ENCODE measurements around the gene PRIM2.

DNA sequence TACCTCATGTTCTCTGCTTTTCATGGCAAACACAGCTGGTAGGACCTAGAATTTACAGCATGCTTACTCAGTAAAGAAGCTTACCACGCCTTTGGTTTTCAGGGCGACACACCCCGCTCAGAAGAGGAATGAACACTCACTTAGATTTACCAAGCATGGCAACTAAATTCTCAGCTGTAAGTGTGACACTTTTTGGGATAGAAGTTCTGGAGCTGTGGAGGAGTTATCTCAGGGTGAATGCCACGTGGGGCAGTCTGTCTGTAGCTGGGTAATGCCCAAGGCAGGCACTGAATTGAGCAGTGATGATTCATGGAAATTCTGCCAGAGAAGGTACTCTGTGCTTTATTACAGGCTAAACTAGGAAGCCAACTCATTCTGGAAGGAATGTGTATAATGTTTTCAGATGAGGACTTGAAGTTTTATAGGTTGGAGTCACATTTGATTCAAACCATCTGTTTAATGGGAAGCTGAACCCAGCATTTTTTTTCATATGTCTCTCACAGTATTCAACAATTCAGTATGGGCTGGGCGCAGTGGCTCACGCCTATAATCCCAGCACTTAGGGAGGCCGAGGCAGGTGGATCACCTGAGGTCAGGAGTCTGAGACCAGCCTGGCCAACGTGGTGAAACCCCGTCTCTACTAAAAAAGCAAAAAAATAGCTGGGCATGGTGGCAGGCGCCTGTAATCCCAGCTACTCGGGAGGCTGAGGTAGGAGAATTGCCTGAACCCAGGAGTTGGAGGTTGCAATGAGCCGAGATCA, 3.5 kb upstream of the PRIM2 start:
- TF ChIP-seq, protein P1, sequence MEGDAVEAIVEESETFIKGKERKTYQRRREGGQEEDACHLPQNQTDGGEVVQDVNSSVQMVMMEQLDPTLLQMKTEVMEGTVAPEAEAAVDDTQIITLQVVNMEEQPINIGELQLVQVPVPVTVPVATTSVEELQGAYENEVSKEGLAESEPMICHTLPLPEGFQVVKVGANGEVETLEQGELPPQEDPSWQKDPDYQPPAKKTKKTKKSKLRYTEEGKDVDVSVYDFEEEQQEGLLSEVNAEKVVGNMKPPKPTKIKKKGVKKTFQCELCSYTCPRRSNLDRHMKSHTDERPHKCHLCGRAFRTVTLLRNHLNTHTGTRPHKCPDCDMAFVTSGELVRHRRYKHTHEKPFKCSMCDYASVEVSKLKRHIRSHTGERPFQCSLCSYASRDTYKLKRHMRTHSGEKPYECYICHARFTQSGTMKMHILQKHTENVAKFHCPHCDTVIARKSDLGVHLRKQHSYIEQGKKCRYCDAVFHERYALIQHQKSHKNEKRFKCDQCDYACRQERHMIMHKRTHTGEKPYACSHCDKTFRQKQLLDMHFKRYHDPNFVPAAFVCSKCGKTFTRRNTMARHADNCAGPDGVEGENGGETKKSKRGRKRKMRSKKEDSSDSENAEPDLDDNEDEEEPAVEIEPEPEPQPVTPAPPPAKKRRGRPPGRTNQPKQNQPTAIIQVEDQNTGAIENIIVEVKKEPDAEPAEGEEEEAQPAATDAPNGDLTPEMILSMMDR (conservative IDR thresholded peaks at IDR 0.05; ENCODE audit: low read depth, low read length): peak; percentile 0; the same call in 1 of the 2 replicates
- TF ChIP-seq POLR2A (IDR thresholded peaks at IDR 0.05; ENCODE audit: low read depth, low read length) (no peak), CEBPB (IDR thresholded peaks at IDR 0.05; ENCODE audit: low read depth, low read length) (0 out of 2 replicates have a peak, but pooled peaks have one; percentile 20), SMC3 (IDR thresholded peaks at IDR 0.05; ENCODE audit: low read depth, low read length) (peak; percentile 12), BHLHE40 (IDR thresholded peaks at IDR 0.05; ENCODE audit: low read depth, low read length) (no peak; the same call in 1 of the 2 replicates), RAD21 (IDR thresholded peaks at IDR 0.05; ENCODE audit: low read length) (0 out of 2 replicates have a peak, but pooled peaks have one; percentile 23), MXI1 (IDR thresholded peaks at IDR 0.05; ENCODE audit: borderline replicate concordance, low read depth, low read length) (peak; percentile 92), MAFK (IDR thresholded peaks at IDR 0.05; ENCODE audit: low read depth, low read length) (peak; percentile 50)
- TF ChIP-seq, protein P2, sequence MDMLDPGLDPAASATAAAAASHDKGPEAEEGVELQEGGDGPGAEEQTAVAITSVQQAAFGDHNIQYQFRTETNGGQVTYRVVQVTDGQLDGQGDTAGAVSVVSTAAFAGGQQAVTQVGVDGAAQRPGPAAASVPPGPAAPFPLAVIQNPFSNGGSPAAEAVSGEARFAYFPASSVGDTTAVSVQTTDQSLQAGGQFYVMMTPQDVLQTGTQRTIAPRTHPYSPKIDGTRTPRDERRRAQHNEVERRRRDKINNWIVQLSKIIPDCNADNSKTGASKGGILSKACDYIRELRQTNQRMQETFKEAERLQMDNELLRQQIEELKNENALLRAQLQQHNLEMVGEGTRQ (IDR thresholded peaks at IDR 0.05; ENCODE audit: low read depth, low read length): peak; percentile 92

Measured in IMR-90 (cell line).